ENCODE measurements around the gene TACR1. TPM values are rescaled to one million over a fixed set of nuclear protein-coding genes. Genes with fewer than 3 reads are reported as not detected.

Gene TACR1
- polyA plus RNA-seq, 1 of the 3 experiments (the other 2 are of a cell fraction), result under 0.01 TPM

DNA sequence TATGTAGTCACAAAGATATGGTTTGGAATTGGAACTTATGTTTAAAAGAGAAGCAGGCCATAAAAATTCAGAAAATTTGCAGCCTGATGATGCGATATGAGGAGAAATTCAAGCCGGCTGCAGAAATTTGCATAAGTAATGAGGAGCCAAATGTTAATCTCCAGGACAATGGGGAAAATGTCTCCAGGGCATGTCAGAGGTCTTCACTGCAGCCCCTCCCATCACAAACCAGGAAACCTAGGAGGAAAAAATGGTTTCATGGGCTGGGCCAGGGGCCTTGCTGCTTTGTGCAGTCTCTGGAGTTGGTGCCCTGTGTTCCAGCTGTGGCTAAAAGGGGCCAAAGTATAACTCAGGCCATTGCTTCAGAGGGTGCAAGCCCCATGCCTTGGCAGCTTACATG is 28.4 kb downstream of the TACR1 start:
- ChIA-PET POLR2A (no interaction called here), CTCF (no interaction called here)
- no peak for TF ChIP-seq RXRA (IDR thresholded peaks at IDR 0.05; ENCODE audit: borderline replicate concordance, low read depth)
- TF ChIP-seq FOXJ3 (CRISPR knock-in tag; IDR thresholded peaks at IDR 0.05), result no peak
- TF ChIP-seq GATA2 (CRISPR knock-in tag; IDR thresholded peaks at IDR 0.05), result no peak
- no peak overlapping the region for H3K4me3 ChIP-seq (ENCODE audit: low read depth in 2 of 2, low read length in 1 of 2)
- no peak overlapping the region for H3K9ac ChIP-seq
- H3K79me2 ChIP-seq (ENCODE audit: insufficient read depth), result no peaks in the 10 kb centered on the region
- no peaks in the 10 kb centered on the region for H3K9me3 ChIP-seq
- H3K36me3 ChIP-seq (replicated peaks in 1 of 2; ENCODE audit: control insufficient read depth in 1 of 2, insufficient read depth in 2 of 2, low read length in 1 of 2), result no peaks in the 10 kb centered on the region
- no peaks in the 10 kb centered on the region for H3K9me2 ChIP-seq
- no peaks in the 10 kb centered on the region; the same call in 1 of the 2 replicates for H3K27me3 ChIP-seq (ENCODE audit: insufficient read depth)
- H3F3A ChIP-seq (replicated peaks; ENCODE audit: insufficient read depth), result no peaks in the 10 kb centered on the region
- H2AFZ ChIP-seq (ENCODE audit: low read depth), result no peak overlapping the region
- DNase-seq, result no peak
- no peak overlapping the region for H3K4me2 ChIP-seq
- no peaks in the 10 kb centered on the region for H4K20me1 ChIP-seq (ENCODE audit: insufficient read depth)
- H3K4me1 ChIP-seq (ENCODE audit: control insufficient read depth in 1 of 2, insufficient read depth in 2 of 2, low read depth in 1 of 2, low read length in 1 of 2), result no peaks in the 10 kb centered on the region
- 87% methylated on average over 2 of the region's 2 CpGs for WGBS (ENCODE audit: low lambda C conversion rate)
- H3K27ac ChIP-seq (ENCODE audit: low read depth in 2 of 2, low read length in 1 of 2), result no peak overlapping the region

DNA sequence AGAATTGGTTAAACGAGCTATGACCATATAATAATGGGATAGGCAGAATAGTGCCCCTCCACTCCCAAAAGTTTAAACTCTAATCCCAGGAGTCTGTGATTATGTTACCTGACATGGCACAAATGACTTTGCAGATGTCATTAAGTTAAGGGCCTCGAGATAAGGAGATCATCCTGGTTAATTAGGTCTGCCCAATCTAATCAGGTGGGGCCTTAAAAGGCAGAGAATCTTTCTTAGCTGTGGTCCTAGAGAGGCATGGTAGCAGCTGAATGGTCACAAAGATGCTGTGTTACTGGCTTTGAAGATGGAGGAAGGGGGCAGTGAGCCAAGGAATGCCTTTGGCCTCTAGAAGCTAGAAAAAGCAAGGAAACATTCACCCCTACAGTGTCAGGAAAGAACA is 31.1 kb downstream of the TACR1 start:
- Histone ChIP-seq H3F3A (replicated peaks; ENCODE audit: insufficient read depth) (no peaks in the 10 kb centered on the region), H3K9ac (no peak overlapping the region), H3K79me2 (ENCODE audit: insufficient read depth) (no peaks in the 10 kb centered on the region), H3K27ac (ENCODE audit: low read depth in 2 of 2, low read length in 1 of 2) (no peak overlapping the region), H4K20me1 (ENCODE audit: insufficient read depth) (no peaks in the 10 kb centered on the region), H3K27me3 (ENCODE audit: insufficient read depth) (no peaks in the 10 kb centered on the region; the same call in 1 of the 2 replicates), H3K9me2 (no peaks in the 10 kb centered on the region), H3K9me3 (no peaks in the 10 kb centered on the region), H2AFZ (ENCODE audit: low read depth) (no peak overlapping the region), H3K4me2 (no peak overlapping the region), H3K36me3 (replicated peaks in 1 of 2; ENCODE audit: control insufficient read depth in 1 of 2, insufficient read depth in 2 of 2, low read length in 1 of 2) (no peaks in the 10 kb centered on the region), H3K4me3 (ENCODE audit: low read depth in 2 of 2, low read length in 1 of 2) (no peak overlapping the region), H3K4me1 (ENCODE audit: control insufficient read depth in 1 of 2, insufficient read depth in 2 of 2, low read depth in 1 of 2, low read length in 1 of 2) (no peaks in the 10 kb centered on the region)
- no peak for TF ChIP-seq FOXM1 (IDR thresholded peaks at IDR 0.05; ENCODE audit: low read depth)
- TF ChIP-seq, protein P1, sequence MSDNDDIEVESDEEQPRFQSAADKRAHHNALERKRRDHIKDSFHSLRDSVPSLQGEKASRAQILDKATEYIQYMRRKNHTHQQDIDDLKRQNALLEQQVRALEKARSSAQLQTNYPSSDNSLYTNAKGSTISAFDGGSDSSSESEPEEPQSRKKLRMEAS (IDR thresholded peaks at IDR 0.05; ENCODE audit: low read depth), result no peak
- ChIA-PET POLR2A (no interaction called here), CTCF (no interaction called here)
- no peak for DNase-seq
- WGBS (ENCODE audit: low lambda C conversion rate), result 21% methylated on average over 2 of the region's 2 CpGs

DNA sequence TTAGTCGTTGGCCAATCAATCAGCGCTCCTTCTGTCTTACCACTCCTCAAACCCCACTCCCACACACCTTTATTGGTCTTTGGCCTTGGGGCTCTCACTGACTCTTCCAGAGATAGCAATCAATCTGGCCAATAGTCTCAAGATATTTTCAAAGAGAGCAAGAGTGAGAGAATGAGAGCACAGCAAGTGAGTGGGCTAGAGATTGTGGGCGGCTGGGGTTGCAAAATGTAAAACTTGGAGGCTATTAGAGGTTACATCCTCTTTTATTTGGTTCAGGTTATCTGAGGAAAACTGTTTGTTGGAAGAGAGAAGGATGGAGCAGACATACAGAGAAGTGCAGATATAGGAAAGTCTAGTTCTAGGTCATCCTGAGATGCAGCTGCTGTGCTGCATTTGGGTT is 32.8 kb downstream of the TACR1 start:
- TF ChIP-seq RXRA (IDR thresholded peaks at IDR 0.05; ENCODE audit: borderline replicate concordance, low read depth) (no peak), RCOR1 (IDR thresholded peaks at IDR 0.05; ENCODE audit: low read length) (no peak), RFX5 (IDR thresholded peaks at IDR 0.05; ENCODE audit: low read length) (no peak)

More for the DNA sequence above, 32.8 kb downstream of the TACR1 start:
- no peak overlapping the region for H3K4me3 ChIP-seq (ENCODE audit: low read depth in 2 of 2, low read length in 1 of 2)
- no peaks in the 10 kb centered on the region for H3K9me3 ChIP-seq
- H3F3A ChIP-seq (replicated peaks; ENCODE audit: insufficient read depth), result no peaks in the 10 kb centered on the region
- no peak overlapping the region for H2AFZ ChIP-seq (ENCODE audit: low read depth)
- H3K4me2 ChIP-seq, result no peak overlapping the region
- H3K9ac ChIP-seq, result no peak overlapping the region
- WGBS (ENCODE audit: low lambda C conversion rate), result 67% methylated on average over 3 of the region's 3 CpGs
- no peaks in the 10 kb centered on the region for H3K36me3 ChIP-seq (replicated peaks in 1 of 2; ENCODE audit: control insufficient read depth in 1 of 2, insufficient read depth in 2 of 2, low read length in 1 of 2)
- no peaks in the 10 kb centered on the region; a peak in 1 of 4 replicates for H3K4me1 ChIP-seq (ENCODE audit: control insufficient read depth in 1 of 2, insufficient read depth in 2 of 2, low read depth in 1 of 2, low read length in 1 of 2)
- no peaks in the 10 kb centered on the region for H4K20me1 ChIP-seq (ENCODE audit: insufficient read depth)
- no peaks in the 10 kb centered on the region for H3K79me2 ChIP-seq (ENCODE audit: insufficient read depth)
- no peak for DNase-seq
- POLR2A ChIA-PET, result no interaction called here
- no peaks in the 10 kb centered on the region; the same call in 1 of the 2 replicates for H3K27me3 ChIP-seq (ENCODE audit: insufficient read depth)
- CTCF ChIA-PET, result interaction anchor here (0.9 kb wide), 1 partner anchor 102 kb away, joined by 3 read pairs; no protein-coding TSS in a partner anchor
- H3K27ac ChIP-seq (ENCODE audit: low read depth in 2 of 2, low read length in 1 of 2), result no peak overlapping the region
- no peaks in the 10 kb centered on the region for H3K9me2 ChIP-seq
